SU-DHL-6 (cell line): ENCODE measurements around the gene CPLX1.

Experiments
- EZH2phosphoT487 ChIP-seq: fragments of 200-600 bp; sonication (generic), shearing (Covaris generic); conservative IDR thresholded peaks from 2 replicates; pipeline ENCODE4 v1.6.1; 2018; ENCODE audit warnings: mild to moderate bottlenecking, antibody characterized with exemption, low read length, moderate library complexity, mixed read lengths
- TF ChIP-seq, protein P1 (sequence below): fragments of 200-600 bp; sonication (generic); IDR thresholded peaks from one replicate; pipeline ENCODE4 v1.5.1; 2017; ENCODE audit warnings: antibody characterized with exemption, mild to moderate bottlenecking, low read length, moderate library complexity; ENCODE audit not compliant: insufficient read depth, poor library complexity, severe bottlenecking

DNA sequence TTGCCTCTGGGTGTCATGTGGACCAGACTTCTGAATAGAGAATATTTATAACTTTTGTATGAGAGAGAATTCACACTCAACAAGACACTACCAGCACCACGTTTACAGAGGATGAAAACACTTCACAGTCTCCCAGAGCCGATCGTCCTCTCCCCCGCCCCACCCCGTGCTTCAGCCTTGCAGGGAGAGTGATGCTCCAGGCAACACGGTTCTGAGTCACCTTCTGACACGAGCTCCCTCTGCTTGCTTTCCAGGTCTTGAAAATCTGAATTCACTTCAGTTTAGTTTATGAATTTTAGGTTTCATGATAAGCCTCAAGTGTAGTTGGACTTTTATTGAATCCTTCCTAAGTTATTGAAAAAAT, 59.8 kb downstream of the CPLX1 start:
- TF ChIP-seq, protein P1, sequence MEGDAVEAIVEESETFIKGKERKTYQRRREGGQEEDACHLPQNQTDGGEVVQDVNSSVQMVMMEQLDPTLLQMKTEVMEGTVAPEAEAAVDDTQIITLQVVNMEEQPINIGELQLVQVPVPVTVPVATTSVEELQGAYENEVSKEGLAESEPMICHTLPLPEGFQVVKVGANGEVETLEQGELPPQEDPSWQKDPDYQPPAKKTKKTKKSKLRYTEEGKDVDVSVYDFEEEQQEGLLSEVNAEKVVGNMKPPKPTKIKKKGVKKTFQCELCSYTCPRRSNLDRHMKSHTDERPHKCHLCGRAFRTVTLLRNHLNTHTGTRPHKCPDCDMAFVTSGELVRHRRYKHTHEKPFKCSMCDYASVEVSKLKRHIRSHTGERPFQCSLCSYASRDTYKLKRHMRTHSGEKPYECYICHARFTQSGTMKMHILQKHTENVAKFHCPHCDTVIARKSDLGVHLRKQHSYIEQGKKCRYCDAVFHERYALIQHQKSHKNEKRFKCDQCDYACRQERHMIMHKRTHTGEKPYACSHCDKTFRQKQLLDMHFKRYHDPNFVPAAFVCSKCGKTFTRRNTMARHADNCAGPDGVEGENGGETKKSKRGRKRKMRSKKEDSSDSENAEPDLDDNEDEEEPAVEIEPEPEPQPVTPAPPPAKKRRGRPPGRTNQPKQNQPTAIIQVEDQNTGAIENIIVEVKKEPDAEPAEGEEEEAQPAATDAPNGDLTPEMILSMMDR = no peak
- TF ChIP-seq EZH2phosphoT487 = no peak
